Stimulated activated CD4-positive, alpha-beta T cell treated with anti-CD3 and anti-CD28 coated beads, TNF-alpha, amount 100 ng/mL, for 48 hours (primary cell): Measurements from ENCODE around the gene MUC20.
"Not testable (repeated sequence)": the region's sequence is repeated elsewhere in the genome, so short reads cannot be mapped to it uniquely, and the experiment has no call there.

ENCODE experiments used
- DNase-seq, 3 donors: peaks; one replicate each; pipeline ENCODE4 v3.0.0-alpha.2; 2020; ENCODE audit warnings: low read depth in 3 of 3

MUC20 gene, protein sequence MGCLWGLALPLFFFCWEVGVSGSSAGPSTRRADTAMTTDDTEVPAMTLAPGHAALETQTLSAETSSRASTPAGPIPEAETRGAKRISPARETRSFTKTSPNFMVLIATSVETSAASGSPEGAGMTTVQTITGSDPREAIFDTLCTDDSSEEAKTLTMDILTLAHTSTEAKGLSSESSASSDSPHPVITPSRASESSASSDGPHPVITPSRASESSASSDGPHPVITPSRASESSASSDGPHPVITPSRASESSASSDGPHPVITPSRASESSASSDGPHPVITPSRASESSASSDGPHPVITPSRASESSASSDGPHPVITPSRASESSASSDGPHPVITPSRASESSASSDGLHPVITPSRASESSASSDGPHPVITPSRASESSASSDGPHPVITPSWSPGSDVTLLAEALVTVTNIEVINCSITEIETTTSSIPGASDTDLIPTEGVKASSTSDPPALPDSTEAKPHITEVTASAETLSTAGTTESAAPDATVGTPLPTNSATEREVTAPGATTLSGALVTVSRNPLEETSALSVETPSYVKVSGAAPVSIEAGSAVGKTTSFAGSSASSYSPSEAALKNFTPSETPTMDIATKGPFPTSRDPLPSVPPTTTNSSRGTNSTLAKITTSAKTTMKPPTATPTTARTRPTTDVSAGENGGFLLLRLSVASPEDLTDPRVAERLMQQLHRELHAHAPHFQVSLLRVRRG

DNA sequence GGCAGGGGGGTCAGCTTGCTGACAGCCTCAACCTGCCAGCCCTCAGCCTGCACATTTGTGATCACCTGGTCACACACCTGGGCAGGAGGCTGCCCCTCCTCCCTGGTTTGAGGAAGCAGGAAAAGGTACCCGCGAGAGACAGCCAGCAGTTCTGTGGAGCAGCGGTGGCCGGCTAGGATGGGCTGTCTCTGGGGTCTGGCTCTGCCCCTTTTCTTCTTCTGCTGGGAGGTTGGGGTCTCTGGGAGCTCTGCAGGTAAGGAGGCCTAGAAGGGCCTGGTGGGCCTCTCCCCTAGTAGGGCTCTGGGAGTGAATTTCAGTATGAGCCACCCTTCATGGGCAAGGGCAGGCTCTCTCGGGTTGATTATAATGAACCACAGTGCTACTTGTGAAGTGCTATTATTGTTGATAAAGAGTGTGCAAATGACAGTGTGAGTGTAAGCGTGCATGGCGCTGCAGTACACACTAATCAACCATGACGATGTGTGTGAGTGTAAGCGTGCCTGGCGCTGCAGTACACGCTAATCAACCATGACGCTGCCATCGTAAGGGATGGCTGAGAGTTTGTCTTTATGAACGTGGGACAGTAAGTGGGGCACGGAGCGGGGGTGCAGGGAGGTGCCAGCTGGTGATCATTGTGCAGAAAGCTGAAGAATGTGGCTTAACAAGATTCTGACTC is at the start of gene MUC20:
Gene MUC20 (plus strand): TSS at position 148 of the 676 bp plus-strand sequence. CDS start 30 bp downstream, at position 178.
- not testable (repeated sequence) for DNase-seq

DNA sequence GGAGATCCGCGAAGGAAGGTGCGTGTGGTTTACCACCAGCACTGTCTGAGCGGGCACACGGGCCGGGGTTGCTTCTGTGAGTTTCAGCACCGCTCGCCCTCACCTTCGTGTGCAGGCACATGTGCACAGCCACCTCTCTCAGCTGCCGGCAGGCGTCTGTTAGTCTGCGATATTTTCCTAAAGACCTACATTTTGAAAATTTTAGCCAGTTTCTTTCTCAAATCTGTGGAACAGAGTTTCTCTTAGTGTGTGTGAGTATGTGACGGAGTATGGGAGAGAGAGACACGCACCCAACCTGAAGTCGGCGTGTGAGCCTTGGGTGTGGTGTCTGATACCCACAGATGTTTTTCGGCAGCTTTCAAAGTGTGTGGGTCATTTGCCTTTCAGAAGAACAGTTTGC is 49.5 kb upstream of the MUC20 start:
- DNase-seq: not testable (repeated sequence)

DNA sequence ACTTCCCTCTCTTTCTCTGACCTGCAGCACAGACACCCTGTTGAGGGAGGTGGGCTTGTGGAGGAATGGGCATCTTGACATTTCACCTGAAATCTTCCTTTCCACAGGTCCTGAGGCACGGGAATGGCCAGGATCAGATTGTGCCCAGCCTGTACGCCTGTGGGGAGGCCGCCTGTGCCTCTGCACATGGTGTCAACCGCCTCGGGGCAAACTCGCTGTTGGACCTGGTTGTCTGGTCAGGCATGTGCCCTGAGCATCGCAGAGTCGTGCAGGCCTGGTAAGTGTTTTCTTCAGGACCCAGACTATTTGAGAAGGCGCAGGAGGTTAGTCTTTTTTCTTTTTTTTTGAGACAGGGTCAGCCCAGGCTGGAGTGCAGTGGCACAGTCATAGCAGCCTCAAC is 47.1 kb upstream of the MUC20 start:
- DNase-seq: not testable (repeated sequence)

DNA sequence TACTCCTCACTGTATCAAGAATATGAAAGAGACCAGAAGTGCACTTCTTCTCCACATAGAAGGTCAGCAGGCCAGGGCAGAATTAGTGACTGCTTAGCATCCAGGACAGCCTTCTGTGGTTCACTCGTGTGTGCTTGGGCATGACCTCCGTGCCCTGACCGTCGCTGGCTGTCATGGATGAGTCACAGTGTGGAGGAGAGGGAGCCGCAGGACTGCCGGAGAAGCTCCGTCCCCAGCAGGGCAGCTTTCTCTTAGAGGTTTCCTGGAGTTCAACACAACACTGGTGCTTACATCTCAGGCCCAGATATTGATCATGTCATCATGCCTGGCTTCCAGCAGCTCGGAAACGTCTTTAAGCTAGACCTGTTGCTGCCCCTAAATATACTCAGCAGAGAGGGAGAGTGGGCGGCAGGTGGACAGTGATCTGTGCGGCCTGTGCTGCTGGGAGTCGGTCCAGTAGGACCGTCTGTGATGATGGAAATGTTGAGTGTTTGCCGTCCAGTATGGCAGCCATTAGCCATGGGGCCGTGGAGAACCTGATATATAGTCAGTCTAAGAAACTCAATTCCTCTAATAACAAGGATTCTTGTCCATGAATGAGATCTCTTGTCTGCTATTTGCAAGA is 42.3 kb upstream of the MUC20 start:
- DNase-seq: not testable (repeated sequence)

DNA sequence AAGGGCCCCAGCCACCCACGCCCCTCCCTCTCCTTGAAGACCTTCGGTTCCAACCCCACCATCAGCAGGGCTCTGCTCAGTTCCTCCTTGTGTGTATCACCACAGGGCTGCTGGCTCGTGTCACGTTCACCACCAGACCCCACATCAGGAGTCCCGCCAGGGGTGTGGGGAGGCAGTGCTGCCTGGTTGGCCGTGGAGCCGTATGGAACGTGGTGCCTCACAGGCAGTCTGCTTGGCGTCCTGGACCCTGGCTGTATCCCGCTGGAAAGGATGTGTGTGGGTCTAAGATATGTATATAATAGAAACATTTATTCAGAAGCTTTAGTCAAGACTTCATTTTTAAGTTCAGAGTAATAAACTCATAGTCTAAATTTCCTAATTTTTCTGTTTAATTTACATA is 40.1 kb upstream of the MUC20 start:
- DNase-seq: not testable (repeated sequence)

DNA sequence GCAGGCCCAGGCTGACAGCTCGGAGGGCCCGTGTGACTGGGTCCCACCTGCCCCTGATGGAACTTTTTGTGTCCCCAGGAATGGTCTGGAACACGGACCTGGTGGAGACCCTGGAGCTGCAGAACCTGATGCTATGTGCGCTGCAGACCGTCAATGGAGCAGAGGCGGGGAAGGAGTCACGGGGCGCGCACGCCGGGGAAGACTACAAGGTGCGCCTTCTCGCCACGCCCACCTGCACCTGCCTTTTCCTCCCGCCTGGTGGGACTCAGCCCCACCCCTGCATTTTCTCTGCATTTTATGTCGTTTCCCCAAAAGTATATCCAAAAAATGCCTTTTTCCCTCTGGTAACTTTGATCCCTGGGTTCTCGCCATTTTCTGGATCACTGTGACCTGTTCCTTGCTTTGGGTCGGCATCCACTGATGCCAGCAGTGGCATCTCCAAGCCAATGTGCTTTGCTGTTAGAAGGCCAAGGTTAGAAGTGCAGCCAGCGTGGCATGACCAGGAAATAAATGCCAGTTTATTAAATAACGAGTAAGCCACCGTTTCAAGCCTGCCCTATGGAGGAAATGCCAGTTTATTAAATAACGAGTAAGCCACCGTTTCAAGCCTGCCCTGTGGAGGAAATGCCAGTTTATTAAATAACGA is 39.2 kb upstream of the MUC20 start:
- DNase-seq: not testable (repeated sequence)

DNA sequence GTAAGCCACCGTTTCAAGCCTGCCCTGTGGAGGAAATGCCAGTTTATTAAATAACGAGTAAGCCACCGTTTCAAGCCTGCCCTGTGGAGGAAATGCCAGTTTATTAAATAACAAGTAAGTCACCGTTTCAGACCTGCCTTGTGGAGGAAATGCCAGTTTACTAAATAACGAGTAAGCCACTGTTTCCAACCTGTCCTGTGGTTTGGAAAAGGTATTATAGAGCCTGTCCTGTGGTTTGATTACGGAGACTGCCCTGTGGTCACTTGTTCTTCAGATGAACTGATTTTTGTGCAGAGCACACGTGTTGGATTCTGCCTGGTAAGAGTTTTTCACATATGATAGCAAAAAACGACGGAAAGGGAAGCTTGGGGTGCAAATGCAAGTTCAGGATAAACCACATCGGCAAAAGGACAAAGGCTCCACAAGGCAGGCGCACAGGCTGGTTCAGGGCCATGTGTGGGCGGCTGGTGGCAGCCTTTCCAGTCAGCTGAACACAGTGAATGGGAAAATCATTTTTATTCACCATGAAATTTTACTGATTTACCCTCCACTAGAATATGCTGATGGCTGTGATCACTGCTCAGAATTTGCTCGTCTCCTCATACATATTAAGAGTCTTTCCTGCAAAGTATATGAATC is 38.6 kb upstream of the MUC20 start:
- DNase-seq: not testable (repeated sequence)

DNA sequence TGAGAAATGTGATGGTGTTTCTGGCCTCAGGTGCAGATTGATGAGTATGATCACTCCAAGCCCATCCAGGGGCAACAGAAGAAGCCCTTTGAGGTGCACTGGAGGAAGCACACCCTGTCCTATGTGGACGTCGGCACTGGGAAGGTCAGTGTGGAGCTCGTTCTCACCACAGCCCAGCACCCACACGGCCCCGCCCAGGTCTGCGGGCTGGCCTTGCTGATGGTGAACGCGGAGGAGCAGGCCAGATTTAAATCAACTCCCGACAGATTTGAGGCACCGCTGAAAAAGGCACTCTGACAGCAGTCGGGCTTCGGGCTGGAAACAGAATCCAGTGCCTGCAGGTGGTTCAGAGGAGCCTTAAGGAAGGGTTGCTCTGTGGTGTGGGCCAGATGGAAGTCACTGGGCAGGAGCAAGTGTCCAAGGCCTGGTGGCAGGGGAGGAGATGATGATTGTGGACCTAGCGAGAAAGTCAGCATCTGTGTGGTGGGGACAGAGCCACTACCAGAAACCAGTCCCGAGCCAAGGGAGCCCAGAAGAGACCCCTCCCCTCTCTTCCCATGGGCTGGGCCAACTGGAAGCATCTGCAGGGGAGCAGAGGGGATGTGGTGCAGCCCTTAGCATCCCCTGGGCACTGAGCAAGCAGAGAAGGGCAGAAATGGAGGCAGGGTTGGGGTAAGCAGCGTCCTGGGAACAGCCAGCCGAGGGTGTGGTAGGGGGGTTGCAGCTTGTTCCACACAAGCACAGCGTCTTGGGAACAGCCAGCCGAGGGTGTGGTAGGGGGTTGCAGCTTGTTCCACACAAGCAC is 36.9 kb upstream of the MUC20 start:
- not testable (repeated sequence) for DNase-seq

DNA sequence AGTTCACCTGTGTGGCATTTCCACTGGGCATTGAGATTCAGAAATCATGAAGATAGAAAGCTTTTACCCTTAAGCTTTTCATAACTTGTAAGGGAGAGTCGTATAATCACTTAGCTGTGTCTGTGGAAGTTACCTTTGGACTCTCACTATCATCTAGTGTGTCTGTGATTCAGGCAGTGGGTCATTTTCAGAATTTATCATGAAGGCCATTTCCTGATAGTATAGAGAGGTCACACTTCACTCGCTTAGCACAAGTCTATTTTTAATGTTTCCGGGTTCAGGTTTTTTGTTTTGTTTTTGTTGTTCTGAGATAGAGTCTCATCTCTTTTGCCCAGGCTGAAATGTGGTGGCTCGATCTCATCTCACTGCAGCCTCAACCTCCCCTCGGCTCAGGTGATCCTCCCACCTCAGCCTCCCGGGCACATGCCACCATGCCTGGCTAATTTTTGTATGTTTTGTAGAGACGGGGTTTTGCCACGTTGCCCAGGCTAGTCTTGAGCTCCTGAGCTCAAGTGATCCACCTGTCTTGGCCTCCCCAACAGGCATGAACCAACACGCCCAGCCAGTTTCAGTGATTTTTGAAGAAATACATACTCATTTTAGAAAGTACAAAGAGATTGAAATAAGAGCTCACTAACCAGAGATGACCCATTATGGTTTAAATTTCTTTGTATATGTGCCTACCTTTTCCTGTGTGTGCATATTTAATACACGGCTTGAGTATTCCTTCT is 36.1 kb upstream of the MUC20 start:
- DNase-seq: not testable (repeated sequence)

DNA sequence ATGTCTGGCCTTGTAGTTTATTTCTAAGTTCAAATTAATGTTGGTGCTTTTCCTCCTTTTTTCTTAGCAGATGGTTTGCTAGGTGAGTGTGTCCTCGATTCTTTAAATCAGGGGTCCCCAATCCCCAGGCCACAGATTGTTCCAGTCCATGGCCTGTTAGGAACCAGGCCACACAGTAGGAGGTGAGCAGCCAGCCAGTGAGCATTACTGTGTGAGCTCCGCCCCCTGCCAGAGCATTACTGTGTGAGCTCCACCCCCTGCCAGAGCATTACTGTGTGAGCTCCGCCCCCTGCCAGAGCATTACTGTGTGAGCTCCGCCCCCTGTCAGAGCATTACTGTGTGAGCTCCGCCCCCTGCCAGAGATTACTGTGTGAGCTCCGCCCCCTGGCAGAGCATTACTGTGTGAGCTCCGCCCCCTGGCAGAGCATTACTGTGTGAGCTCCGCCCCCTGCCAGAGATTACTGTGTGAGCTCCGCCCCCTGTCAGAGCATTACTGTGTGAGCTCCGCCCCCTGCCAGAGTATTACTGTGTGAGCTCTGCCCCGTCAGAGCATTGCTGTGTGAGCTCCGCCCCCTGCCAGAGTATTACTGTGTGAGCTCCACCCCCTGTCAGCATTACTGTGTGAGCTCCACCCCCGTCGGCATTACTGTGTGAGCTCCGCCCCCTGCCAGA is 34.1 kb upstream of the MUC20 start:
- peak in 1 of 3 donors; percentile 38 for DNase-seq

DNA sequence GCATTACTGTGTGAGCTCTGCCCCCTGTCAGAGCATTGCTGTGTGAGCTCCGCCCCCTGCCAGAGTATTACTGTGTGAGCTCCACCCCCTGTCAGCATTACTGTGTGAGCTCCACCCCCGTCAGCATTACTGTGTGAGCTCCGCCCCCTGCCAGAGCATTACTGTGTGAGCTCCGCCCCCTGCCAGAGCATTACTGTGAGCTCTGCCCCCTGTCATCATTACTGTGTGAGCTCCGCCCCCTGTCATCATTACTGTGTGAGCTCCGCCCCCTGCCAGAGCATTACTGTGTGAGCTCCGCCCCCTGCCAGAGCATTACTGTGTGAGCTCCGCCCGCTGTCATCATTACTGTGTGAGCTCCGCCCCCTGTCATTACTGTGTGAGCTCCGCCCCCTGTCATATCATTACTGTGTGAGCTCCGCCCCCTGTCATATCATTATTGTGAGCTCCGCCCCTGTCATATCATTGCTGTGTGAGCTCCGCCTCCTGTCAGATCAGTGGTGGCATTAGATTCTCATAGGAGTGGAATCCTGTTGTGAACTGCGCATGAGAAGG is 33.5 kb upstream of the MUC20 start:
- DNase-seq: peak; percentile 24 to 71 (median 27)

DNA sequence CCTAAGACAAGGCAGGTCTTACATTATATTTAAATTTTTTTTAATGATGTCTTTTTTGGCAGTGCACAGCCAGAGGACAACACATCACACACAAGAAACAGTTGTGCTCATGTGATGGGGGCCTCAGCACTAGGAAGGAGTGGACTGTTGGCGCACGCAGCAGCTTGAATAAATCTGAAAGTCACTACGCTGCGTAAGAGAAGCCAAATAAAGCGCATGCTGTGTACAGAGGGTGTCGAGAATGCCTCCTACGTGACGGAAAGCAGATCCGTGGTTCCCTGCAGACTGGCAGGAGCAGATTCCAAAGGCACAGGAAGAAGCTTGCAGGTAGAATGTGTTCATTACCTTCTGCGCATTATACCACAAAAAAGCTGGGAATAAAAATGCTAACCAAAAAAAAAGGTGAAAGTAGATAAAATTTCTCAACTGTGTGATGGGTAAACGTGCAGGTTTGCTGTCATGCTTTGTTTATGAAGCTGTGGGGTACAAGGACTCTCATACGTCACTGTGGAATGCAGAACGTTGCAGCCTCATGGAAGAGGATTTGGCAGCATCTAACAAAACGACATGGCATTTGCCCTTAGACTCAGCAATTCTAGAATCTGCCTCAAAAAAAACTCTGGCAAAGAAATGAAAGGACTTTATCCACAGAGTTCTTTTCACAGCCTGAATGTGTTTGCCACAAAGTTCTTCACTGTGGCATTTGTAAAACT is 32.2 kb upstream of the MUC20 start:
- DNase-seq: not testable (repeated sequence)

DNA sequence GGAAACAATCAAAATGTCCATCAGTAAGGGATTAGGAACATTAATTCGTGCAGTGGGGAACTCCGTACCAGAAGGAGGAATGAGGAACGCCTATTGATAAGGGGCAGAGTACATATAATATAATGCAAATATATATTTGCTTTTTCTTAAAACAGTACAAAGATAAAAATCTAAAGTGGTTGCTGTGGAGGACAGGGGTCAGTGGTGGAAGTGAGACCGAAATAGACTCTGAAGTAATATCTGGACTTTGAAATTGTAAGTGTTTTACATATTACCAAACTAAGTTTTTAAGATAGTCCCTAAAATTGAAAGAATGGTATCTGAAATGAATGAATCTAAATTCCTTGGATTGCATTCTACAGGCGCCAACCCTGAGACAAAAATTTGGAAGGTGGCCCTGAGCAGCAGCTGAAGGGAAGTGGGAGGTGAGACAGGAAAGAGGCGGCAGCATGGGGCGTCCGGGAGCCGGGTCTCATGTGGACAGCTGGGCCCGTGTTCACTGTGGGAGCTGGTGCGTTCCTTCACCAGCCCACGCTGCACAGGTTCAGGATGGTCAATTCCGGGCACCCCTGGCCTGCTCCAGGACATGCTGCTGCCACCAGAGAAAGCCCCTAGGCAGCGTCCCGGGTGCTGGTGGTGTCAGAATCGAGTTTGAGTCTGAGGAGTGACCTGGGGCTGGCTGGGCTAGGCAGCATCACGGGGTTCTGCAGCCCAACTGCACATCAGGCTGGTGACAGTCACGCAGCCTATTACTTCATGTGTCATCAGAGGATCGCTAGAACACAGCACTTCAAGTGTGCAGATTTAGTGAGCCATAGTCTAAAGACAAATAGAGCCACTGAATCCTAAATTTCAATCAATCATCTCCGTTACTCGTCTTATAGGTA is 31.4 kb upstream of the MUC20 start:
- not testable (repeated sequence) for DNase-seq

DNA sequence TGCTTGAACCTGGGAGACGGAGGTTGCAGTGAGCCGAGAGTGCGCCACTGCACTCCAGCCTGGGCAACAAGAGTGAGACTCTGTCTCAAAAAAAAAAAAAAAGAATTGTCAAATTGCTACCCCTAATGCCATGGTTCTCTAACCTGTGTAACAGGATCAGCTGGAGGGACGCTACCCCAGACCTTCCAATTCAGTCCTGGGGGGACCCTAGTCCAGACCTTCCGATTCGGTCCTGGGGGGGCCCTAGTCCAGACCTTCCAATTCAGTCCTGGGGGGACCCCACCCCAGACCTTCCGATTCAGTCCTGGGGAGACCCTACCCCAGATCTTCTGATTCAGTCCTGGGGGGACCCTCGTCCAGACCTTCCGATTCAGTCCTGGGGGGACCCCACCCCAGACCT is 29.8 kb upstream of the MUC20 start:
- DNase-seq: no peak

DNA sequence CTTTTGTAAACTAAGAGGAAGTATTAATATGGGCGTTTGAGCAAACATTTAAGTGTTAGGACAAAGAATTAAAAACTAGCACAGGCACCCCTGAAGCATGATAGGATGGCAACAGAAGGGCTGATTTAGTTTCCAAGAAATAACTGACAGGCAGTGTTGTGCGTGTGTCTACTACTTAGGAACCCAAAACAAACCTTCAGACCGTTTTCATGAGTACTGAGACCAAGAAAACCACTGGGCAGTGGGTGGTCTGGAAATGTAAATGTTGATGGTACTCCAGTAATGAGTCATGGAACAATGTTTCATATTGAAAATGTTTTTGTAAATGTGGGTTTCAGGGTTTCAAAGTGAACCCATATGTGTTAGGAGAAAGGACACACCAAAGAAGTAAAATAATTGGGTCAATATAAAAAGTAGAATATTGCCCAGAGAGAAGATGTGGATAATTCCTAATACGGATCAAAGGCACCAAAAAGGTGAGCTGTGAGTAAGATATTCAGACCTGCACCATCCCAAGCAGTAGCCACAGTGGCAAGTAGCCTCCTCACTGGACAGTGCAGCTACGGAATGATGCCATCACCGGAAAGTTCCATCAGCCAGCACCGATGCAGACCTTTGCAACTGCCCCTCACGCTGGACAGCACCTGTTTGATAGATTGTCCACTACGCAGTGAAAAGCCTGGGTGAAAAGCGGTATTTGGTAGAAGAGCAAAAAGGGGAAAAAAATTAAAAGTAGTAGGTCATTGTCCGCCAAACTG is 29.0 kb upstream of the MUC20 start:
- not testable (repeated sequence) for DNase-seq

DNA sequence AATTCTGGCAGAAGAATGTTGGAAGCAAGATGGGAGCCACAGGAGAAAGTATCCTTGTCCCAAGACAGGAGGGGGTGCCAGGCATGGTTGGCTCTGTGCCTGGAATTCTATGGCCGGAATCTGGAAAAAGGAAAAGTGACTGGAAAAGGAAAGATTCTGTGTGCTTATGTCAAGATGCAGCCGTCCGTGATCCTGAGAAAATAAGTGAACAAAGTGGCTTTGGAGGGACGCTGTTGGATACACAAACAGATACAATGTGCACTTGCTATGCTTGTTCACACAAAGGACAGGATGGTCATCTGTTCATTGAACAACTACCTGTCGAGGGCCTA is 28.5 kb upstream of the MUC20 start:
- DNase-seq: no peak
